ENCODE data around the gene TMSB15C. TPM values are rescaled to one million over a fixed set of nuclear protein-coding genes. Genes with fewer than 3 reads are reported as not detected.
"Not testable (repeated sequence)": the region's sequence is repeated elsewhere in the genome, so short reads cannot be mapped to it uniquely, and the experiment has no call there.

TMSB15C gene
- total RNA-seq (2.6 and 4.1 TPM in 2 replicates), polyA plus RNA-seq (1.9 and 2.0 TPM in 2 replicates), polyA minus RNA-seq (ENCODE audit: low replicate concordance) (0.22 and 0.75 TPM in 2 replicates)
- polyA plus RNA-seq (2012): 1.0 TPM in 2 replicates

DNA sequence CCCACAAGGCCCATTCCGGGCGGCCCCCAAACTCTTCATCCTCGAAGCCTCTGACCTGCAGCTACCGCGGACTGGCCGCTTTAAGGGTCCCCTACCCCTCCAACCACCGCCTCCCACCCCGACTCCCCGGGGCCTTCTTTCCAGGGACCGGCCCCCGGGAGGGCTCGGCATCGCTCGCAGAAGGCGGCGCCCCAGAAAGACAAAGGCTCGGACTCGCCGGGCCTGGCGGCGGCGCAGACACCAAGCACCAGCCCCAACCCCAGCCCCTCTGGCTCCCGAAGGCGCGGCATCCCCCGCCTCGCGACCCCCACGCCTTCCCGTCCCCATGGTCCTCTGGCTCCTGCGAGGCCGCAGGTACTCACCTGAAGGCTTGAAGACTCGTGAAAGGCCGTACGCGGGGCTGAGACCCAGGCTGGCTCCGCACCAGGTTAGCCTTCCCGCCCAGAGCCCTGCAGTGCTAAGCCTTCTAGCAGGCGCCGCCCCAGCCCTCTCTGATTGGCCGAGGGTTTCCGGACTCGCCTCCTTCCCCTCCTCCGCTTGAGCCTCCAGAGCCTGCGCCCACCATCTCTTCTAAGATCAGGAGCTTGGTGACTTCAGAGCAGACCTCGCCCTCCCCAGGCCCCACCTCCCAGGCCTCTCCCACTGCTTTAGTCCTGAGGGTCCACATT lies at the start of gene TMSB15C:
TSS of gene TMSB15C (minus strand) at position 459 of the 668 bp plus-strand sequence.
- H2AFZ ChIP-seq (ENCODE audit: low read length); H3K79me2 ChIP-seq (ENCODE audit: control insufficient read depth, insufficient read depth, low read length); H3K4me1 ChIP-seq (ENCODE audit: control insufficient read depth, extremely low read depth, insufficient read depth, low read length); H3K4me2 ChIP-seq (ENCODE audit: extremely low read depth, insufficient read depth, low read length); H3K27me3 ChIP-seq (ENCODE audit: control insufficient read depth, insufficient read depth, low read length); H3K4me3 ChIP-seq (replicated peaks in 1 of 4; ENCODE audit: control extremely low read depth in 1 of 4, insufficient read depth in 1 of 4, low read depth in 3 of 4, low read length in 4 of 4); H4K20me1 ChIP-seq (ENCODE audit: control insufficient read depth, extremely low read depth, insufficient read depth, low read length); H3K27ac ChIP-seq (ENCODE audit: insufficient read depth, low read length); DNase-seq (ENCODE audit: low read depth in 2 of 2); H3K9me3 ChIP-seq (ENCODE audit: control insufficient read depth, insufficient read depth, low read depth, low read length); H3K9ac ChIP-seq (ENCODE audit: insufficient read depth, low read length); H3K36me3 ChIP-seq (ENCODE audit: control insufficient read depth, insufficient read depth, low read length): not testable (repeated sequence)

DNA sequence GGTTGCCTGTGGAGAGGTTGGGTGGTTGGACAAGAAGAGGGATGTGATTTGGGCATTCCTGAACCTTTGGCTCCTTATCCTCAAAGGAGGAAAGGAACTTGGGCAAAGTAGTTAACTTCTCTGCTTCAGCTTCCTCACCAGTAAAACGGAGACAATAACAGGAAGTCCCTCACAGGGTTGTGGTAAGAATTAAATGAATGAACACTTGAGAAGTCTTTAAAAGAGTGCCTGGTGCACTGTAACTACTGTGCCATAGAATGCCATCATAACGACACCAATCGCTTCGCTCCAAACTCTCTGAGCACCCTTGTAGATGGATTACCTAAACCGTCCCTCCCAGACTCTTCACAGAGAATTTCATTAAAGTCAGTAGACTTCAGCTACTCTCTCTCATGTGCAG lies 46.8 kb upstream of the TMSB15C start:
- Histone ChIP-seq H3K36me3 (ENCODE audit: control insufficient read depth, insufficient read depth, low read length) (no peaks in the 10 kb centered on the region), H3K27me3 (ENCODE audit: control insufficient read depth, insufficient read depth, low read length) (no peaks in the 10 kb centered on the region), H3K9ac (ENCODE audit: insufficient read depth, low read length) (no peak overlapping the region), H2AFZ (ENCODE audit: low read length) (no peak overlapping the region), H3K4me3 (replicated peaks in 1 of 4; ENCODE audit: control extremely low read depth in 1 of 4, insufficient read depth in 1 of 4, low read depth in 3 of 4, low read length in 4 of 4) (no peak overlapping the region), H3K4me1 (ENCODE audit: control insufficient read depth, extremely low read depth, insufficient read depth, low read length) (no peaks in the 10 kb centered on the region), H3K9me3 (ENCODE audit: control insufficient read depth, insufficient read depth, low read depth, low read length) (no peaks in the 10 kb centered on the region), H3K27ac (ENCODE audit: insufficient read depth, low read length) (no peak overlapping the region), H4K20me1 (ENCODE audit: control insufficient read depth, extremely low read depth, insufficient read depth, low read length) (no peaks in the 10 kb centered on the region), H3K79me2 (ENCODE audit: control insufficient read depth, insufficient read depth, low read length) (no peaks in the 10 kb centered on the region), H3K4me2 (ENCODE audit: extremely low read depth, insufficient read depth, low read length) (no peak overlapping the region)
- TF ChIP-seq, protein P1, sequence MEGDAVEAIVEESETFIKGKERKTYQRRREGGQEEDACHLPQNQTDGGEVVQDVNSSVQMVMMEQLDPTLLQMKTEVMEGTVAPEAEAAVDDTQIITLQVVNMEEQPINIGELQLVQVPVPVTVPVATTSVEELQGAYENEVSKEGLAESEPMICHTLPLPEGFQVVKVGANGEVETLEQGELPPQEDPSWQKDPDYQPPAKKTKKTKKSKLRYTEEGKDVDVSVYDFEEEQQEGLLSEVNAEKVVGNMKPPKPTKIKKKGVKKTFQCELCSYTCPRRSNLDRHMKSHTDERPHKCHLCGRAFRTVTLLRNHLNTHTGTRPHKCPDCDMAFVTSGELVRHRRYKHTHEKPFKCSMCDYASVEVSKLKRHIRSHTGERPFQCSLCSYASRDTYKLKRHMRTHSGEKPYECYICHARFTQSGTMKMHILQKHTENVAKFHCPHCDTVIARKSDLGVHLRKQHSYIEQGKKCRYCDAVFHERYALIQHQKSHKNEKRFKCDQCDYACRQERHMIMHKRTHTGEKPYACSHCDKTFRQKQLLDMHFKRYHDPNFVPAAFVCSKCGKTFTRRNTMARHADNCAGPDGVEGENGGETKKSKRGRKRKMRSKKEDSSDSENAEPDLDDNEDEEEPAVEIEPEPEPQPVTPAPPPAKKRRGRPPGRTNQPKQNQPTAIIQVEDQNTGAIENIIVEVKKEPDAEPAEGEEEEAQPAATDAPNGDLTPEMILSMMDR (conservative IDR thresholded peaks at IDR 0.05 in 1 of 2, IDR thresholded peaks at IDR 0.05 in 1 of 2; ENCODE audit: low read depth in 1 of 2, low read length in 2 of 2): no peak
- no peak for TF ChIP-seq EZH2 (IDR thresholded peaks at IDR 0.05; ENCODE audit: low read length, missing control alignments)
- no peak for DNase-seq (ENCODE audit: low read depth in 2 of 2)

DNA sequence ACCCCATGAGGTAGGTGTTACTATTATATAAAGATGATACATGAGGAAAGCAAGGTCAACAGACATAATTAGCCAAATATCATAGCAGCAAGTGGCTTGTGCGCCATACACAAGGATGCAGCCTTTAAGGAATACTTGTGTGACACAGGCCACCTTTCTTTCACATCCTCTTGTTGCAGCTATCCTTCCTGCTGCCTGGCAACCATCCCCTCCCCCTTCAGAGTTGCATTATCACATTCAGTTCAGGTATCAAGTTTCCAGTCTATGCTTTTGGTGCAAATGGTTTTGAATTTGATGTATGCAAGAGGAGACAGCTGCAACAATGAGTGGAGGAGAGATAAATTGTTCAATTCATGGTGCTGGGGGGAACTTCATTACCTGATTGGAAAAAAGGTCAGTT lies 42.7 kb upstream of the TMSB15C start:
- no peak overlapping the region for H3K4me3 ChIP-seq (replicated peaks in 1 of 4; ENCODE audit: control extremely low read depth in 1 of 4, insufficient read depth in 1 of 4, low read depth in 3 of 4, low read length in 4 of 4)
- no peak overlapping the region for H3K9ac ChIP-seq (ENCODE audit: insufficient read depth, low read length)
- no peaks in the 10 kb centered on the region for H3K36me3 ChIP-seq (ENCODE audit: control insufficient read depth, insufficient read depth, low read length)
- no peak overlapping the region for H3K27ac ChIP-seq (ENCODE audit: insufficient read depth, low read length)
- H2AFZ ChIP-seq (ENCODE audit: low read length): no peak overlapping the region
- no peaks in the 10 kb centered on the region for H3K27me3 ChIP-seq (ENCODE audit: control insufficient read depth, insufficient read depth, low read length)
- TF ChIP-seq, protein P1 (conservative IDR thresholded peaks at IDR 0.05 in 1 of 2, IDR thresholded peaks at IDR 0.05 in 1 of 2; ENCODE audit: low read depth in 1 of 2, low read length in 2 of 2): no peak
- TF ChIP-seq EZH2 (IDR thresholded peaks at IDR 0.05; ENCODE audit: low read length, missing control alignments): no peak
- no peak for DNase-seq (ENCODE audit: low read depth in 2 of 2)
- H4K20me1 ChIP-seq (ENCODE audit: control insufficient read depth, extremely low read depth, insufficient read depth, low read length): no peaks in the 10 kb centered on the region
- no peaks in the 10 kb centered on the region for H3K4me1 ChIP-seq (ENCODE audit: control insufficient read depth, extremely low read depth, insufficient read depth, low read length)
- H3K4me2 ChIP-seq (ENCODE audit: extremely low read depth, insufficient read depth, low read length): no peak overlapping the region
- H3K9me3 ChIP-seq (ENCODE audit: control insufficient read depth, insufficient read depth, low read depth, low read length): no peaks in the 10 kb centered on the region
- H3K79me2 ChIP-seq (ENCODE audit: control insufficient read depth, insufficient read depth, low read length): no peaks in the 10 kb centered on the region
